Fibroblast of peridontal ligament (primary cell): ENCODE data around the gene MYOC.
"Not testable (repeated sequence)": the region's sequence is repeated elsewhere in the genome, so short reads cannot be mapped to it uniquely, and the experiment has no call there.

Source experiments
- DNase-seq: peaks from one replicate; pipeline ENCODE4 v3.0.0-alpha.2; 2010; ENCODE audit errors: extremely low read depth

The MYOC gene

GRCh38 chr1:171653796-171654195 lies 1.3 kb upstream of the MYOC start:
- DNase-seq: peak; percentile 17

GRCh38 chr1:171646249-171646560 lies 6.3 kb downstream of the MYOC start:
- no peak for DNase-seq

GRCh38 chr1:171645553-171646248 lies 6.8 kb downstream of the MYOC start:
- DNase-seq: peak; percentile 84

- DNase-seq: peak; percentile 86
Observed at GRCh38 chr1:171644805-171645483, 7.5 kb downstream of the MYOC start.

- no peak for DNase-seq
Observed at GRCh38 chr1:171643156-171643555, 9.3 kb downstream of the MYOC start.

- no peak for DNase-seq
Observed at GRCh38 chr1:171642197-171642596, 10.3 kb downstream of the MYOC start.

- no peak for DNase-seq
Observed at GRCh38 chr1:171641076-171641864, 11.2 kb downstream of the MYOC start.

- DNase-seq: no peak
Observed at GRCh38 chr1:171640225-171640624, 12.3 kb downstream of the MYOC start.

GRCh38 chr1:171637928-171638576 lies 14.4 kb downstream of the MYOC start:
- DNase-seq: no peak

GRCh38 chr1:171636141-171636540 lies 16.3 kb downstream of the MYOC start:
- DNase-seq: no peak

- no peak for DNase-seq
Observed at GRCh38 chr1:171635661-171636060, 16.8 kb downstream of the MYOC start.

GRCh38 chr1:171628225-171628624 lies 24.3 kb downstream of the MYOC start:
- DNase-seq: no peak

- DNase-seq: no peak
Observed at GRCh38 chr1:171627020-171627419, 25.5 kb downstream of the MYOC start.

GRCh38 chr1:171625225-171625624 lies 27.3 kb downstream of the MYOC start:
- no peak for DNase-seq

GRCh38 chr1:171623651-171624331 lies 28.7 kb downstream of the MYOC start:
- no peak for DNase-seq

- no peak for DNase-seq
Observed at GRCh38 chr1:171622152-171622462, 30.4 kb downstream of the MYOC start, which contains the start of gene MYOCOS. TSS of gene MYOCOS (plus strand) at chr1:171622243. CDS start at chr1:171623884, 1,641 bp downstream.

GRCh38 chr1:171616586-171616985 lies 35.9 kb downstream of the MYOC start:
- no peak for DNase-seq

GRCh38 chr1:171615122-171615906 lies 37.2 kb downstream of the MYOC start:
- not testable (repeated sequence) for DNase-seq

GRCh38 chr1:171613282-171613681 lies 39.2 kb downstream of the MYOC start:
- no peak for DNase-seq

GRCh38 chr1:171611306-171611705 lies 41.2 kb downstream of the MYOC start:
- DNase-seq: peak; percentile 33

- peak; percentile 84 for DNase-seq
Observed at GRCh38 chr1:171610385-171610784, 42.1 kb downstream of the MYOC start.
